ACC112 (cell line): Measurements from ENCODE around the gene ZDHHC11B.
"Not testable (repeated sequence)": the region's sequence is repeated elsewhere in the genome, so short reads cannot be mapped to it uniquely, and the experiment has no call there.

Experiments
- H2AFZ ChIP-seq: fragments of 200-600 bp; sonication (generic); one replicate; pipeline ENCODE4 v1.6.0; 2017; ENCODE audit warnings: antibody characterized with exemption, low read length; ENCODE audit not compliant: unreplicated experiment
- H3K27ac ChIP-seq: fragments of 200-600 bp; sonication (generic); 2 replicates; pipeline ENCODE4 v1.5.1; 2014; ENCODE audit warnings: low read depth, mild to moderate bottlenecking, antibody characterized with exemption, low read length, moderate library complexity
- H3K27me3 ChIP-seq: fragments of 200-600 bp; sonication (generic); 2 replicates; pipeline ENCODE4 v1.6.1; 2014; ENCODE audit warnings: mild to moderate bottlenecking, antibody characterized with exemption, low read length, moderate library complexity, mixed read lengths; ENCODE audit not compliant: insufficient read depth
- H3K36me3 ChIP-seq: fragments of 200-600 bp; sonication (generic); 2 replicates; pipeline ENCODE4 v1.6.1; 2016; ENCODE audit warnings: mild to moderate bottlenecking, antibody characterized with exemption, low read length, moderate library complexity, mixed read lengths; ENCODE audit not compliant: insufficient read depth
- H3K4me1 ChIP-seq: fragments of 200-600 bp; sonication (generic); one replicate; pipeline ENCODE4 v1.6.1; 2016; ENCODE audit warnings: low read length, mixed read lengths; ENCODE audit not compliant: insufficient read depth, unreplicated experiment, control insufficient read depth
- H3K4me3 ChIP-seq: fragments of 200-600 bp; sonication (generic); 2 replicates; pipeline ENCODE4 v1.5.1; 2014; ENCODE audit warnings: mild to moderate bottlenecking, low read depth, low read length
- H3K79me2 ChIP-seq: fragments of 200-600 bp; sonication (generic); one replicate; pipeline ENCODE4 v1.6.0; 2016; ENCODE audit warnings: low read length; ENCODE audit not compliant: control insufficient read depth, unreplicated experiment, insufficient read depth

ZDHHC11B gene

GRCh38 chr5:783881-784427 lies 575 bp downstream of the ZDHHC11B start:
- H3K27me3 ChIP-seq = peaks cover 19% of the 10 kb centered on the region; the same call in 1 of the 2 replicates
- not testable (repeated sequence) for H3K27ac ChIP-seq, H3K79me2 ChIP-seq, H3K4me1 ChIP-seq, H3K36me3 ChIP-seq
- peak overlapping the region; percentile 6 for H2AFZ ChIP-seq
- peak overlapping the region; percentile 69 for H3K4me3 ChIP-seq

- H3K36me3 ChIP-seq, H3K4me1 ChIP-seq, H3K79me2 ChIP-seq, H3K27ac ChIP-seq, H2AFZ ChIP-seq: not testable (repeated sequence)
- peaks cover 19% of the 10 kb centered on the region; the same call in 1 of the 2 replicates for H3K27me3 ChIP-seq
- peak overlapping the region; percentile 47; the same call in 1 of the 2 replicates for H3K4me3 ChIP-seq
These were observed 1.3 kb downstream of the ZDHHC11B start for GRCh38 chr5:783049-783802.

DNA sequence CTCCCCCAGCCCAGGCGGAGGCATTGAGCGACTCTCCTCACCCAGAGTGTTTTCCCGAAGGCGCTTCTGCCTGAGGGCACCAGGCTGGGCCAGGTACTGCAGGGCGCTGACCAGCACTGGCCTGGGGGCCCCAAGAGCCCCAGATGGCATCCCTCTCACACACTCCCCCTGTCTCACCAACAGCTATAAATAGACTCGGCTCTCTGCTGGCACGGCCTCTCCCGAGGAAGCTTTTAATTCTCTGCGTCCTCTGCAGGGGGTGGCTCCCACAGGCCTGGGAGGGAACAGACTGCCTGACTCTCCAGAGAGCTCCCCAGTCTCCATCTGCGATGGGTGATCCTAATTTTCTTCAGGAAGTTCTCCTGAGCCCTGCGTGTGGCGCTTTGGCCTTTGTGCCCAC lies 2.2 kb downstream of the ZDHHC11B start:
- H3K4me3 ChIP-seq, H2AFZ ChIP-seq, H3K4me1 ChIP-seq, H3K36me3 ChIP-seq, H3K79me2 ChIP-seq, H3K27ac ChIP-seq: not testable (repeated sequence)
- H3K27me3 ChIP-seq = peaks cover 19% of the 10 kb centered on the region; the same call in 1 of the 2 replicates

DNA sequence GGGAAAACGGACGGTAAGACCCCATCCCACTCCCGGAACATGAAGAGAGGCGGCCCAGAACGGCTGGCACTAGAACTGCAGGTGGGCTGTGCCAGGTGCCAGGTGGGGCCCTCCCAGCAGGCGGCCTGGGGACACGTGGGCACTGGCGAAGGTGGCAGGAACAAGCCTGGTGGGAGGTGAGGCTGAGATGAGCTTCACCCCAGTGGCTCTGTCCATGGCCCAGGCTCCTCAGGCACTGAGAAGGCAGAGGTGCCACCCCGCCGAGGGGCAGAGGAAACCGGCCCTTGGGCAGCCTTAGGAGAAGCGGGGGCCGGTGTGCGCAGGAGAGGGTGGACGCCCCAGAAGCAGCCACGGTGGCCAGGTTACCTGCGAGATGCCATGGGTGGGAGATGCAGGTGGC lies 4.0 kb downstream of the ZDHHC11B start:
- H3K79me2 ChIP-seq, H3K4me3 ChIP-seq, H3K4me1 ChIP-seq, H3K36me3 ChIP-seq, H3K27ac ChIP-seq, H2AFZ ChIP-seq: not testable (repeated sequence)
- H3K27me3 ChIP-seq = peaks cover 18% of the 10 kb centered on the region; the same call in 1 of the 2 replicates

DNA sequence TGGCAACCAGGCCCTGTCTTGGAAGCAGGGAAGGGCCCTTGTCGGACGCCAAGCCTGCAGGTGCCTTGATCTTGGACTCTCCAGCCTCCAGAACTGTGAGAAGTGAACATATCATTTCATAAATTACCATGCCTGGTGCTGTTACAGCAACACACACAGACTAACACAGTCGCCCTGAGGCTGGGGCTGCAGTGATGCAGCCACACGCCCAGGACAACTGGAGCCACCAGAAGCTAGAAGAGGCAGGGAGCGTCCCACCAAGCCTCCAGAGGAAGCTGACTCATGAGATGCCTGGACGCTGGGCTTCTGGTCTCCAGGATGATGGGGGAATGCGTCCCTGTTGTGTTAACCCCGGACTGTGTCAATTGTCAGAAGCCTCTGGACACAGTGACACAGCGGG lies 5.6 kb downstream of the ZDHHC11B start:
- H3K4me1 ChIP-seq, H3K4me3 ChIP-seq, H3K36me3 ChIP-seq, H3K79me2 ChIP-seq, H3K27ac ChIP-seq, H3K27me3 ChIP-seq, H2AFZ ChIP-seq: not testable (repeated sequence)

DNA sequence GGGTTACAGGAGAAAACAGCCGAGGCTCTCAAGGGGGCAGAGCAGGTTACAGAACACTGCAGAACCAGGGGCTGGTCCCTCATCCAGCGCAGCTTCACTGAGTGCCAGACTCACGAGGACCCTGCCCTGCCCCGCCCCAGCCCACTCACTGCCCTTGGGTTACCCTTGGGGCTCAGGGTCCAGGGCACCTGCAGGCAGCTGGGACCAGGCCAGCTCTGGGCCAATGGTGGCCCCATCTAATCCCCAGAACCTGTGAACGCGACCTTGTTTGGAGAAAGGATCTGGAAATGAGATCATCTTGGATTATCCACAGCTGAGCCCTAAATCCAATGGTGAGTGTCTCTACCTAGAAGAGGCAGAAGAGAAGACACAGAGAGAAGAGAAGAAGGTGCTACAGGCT lies 6.1 kb downstream of the ZDHHC11B start:
- not testable (repeated sequence) for H3K79me2 ChIP-seq, H3K36me3 ChIP-seq, H3K27me3 ChIP-seq, H3K4me3 ChIP-seq, H2AFZ ChIP-seq, H3K4me1 ChIP-seq, H3K27ac ChIP-seq

- Histone ChIP-seq H3K79me2 (no peaks in the 10 kb centered on the region), H3K36me3 (no peaks in the 10 kb centered on the region), H3K4me1 (no peaks in the 10 kb centered on the region), H2AFZ (no peak overlapping the region), H3K27ac (no peak overlapping the region), H3K27me3 (no peaks in the 10 kb centered on the region), H3K4me3 (no peak overlapping the region)
These were observed 6.8 kb downstream of the ZDHHC11B start for GRCh38 chr5:777756-778161.

- Histone ChIP-seq H3K4me1 (no peaks in the 10 kb centered on the region), H3K27me3 (no peaks in the 10 kb centered on the region), H3K36me3 (no peaks in the 10 kb centered on the region), H3K27ac (no peak overlapping the region), H2AFZ (no peak overlapping the region), H3K4me3 (no peak overlapping the region), H3K79me2 (no peaks in the 10 kb centered on the region)
These were observed 7.4 kb downstream of the ZDHHC11B start for GRCh38 chr5:776862-777711.

DNA sequence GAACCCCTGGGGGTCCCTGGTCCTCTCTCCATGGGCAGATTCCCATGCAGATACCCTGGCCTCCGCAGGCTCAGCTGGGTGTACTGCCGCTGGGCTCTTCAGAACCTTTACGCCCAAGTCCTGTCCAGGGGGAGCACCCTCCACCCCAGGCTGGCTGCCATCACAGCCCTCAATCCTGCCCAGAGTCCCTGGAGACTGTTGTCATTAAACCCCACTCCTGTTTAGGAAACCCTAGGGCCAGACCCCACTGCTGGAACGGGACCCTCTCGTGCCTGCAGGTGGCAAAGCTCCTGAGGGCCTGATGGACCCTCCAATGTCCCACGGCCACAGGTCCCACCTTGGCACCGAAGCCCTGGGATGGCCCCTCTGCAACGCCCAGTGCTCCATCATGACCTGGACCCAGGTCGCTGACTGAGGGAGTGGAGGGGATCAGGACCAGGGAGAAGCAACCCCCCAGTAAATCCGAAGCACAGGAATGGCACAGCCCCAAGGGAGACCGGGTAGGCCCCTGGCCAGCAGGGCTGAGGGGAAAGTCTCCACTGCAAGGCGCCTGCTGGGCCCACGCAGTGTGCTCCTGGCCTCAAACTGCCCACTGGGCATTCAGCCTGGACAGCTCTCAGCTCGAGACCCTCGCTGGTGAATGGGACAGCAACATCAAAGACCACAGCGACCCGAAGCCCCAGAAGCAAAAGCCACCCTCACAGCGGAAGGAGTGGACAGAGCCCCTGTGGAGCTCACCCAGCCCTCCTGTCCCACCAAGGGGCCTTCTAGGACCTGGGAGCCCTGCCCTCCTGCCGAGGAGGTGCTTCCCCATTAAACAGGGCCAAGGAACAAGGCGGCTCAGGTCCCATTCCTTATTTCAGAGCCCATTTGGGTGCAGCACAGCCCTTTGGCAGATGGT lies 8.3 kb downstream of the ZDHHC11B start:
- Histone ChIP-seq H3K27ac (no peak overlapping the region), H3K36me3 (no peaks in the 10 kb centered on the region), H2AFZ (no peak overlapping the region), H3K4me3 (no peak overlapping the region), H3K4me1 (no peaks in the 10 kb centered on the region), H3K27me3 (no peaks in the 10 kb centered on the region), H3K79me2 (no peaks in the 10 kb centered on the region)

- not testable (repeated sequence) for H3K27me3 ChIP-seq, H3K27ac ChIP-seq, H3K4me1 ChIP-seq, H3K4me3 ChIP-seq, H2AFZ ChIP-seq, H3K79me2 ChIP-seq, H3K36me3 ChIP-seq
These were observed 9.0 kb downstream of the ZDHHC11B start for GRCh38 chr5:775595-775960.
